HG03457 (cell line): ENCODE data around the gene SLC35F6.
"Not testable (repeated sequence)": the region's sequence is repeated elsewhere in the genome, so short reads cannot be mapped to it uniquely, and the experiment has no call there.

Source experiments
- ATAC-seq: cut with Tn5 transposase; IDR thresholded peaks from one replicate; pipeline ENCODE4 v1.9.1; 2021; ENCODE audit warnings: moderate number of reproducible peaks; ENCODE audit not compliant: unreplicated experiment

SLC35F6 gene

DNA sequence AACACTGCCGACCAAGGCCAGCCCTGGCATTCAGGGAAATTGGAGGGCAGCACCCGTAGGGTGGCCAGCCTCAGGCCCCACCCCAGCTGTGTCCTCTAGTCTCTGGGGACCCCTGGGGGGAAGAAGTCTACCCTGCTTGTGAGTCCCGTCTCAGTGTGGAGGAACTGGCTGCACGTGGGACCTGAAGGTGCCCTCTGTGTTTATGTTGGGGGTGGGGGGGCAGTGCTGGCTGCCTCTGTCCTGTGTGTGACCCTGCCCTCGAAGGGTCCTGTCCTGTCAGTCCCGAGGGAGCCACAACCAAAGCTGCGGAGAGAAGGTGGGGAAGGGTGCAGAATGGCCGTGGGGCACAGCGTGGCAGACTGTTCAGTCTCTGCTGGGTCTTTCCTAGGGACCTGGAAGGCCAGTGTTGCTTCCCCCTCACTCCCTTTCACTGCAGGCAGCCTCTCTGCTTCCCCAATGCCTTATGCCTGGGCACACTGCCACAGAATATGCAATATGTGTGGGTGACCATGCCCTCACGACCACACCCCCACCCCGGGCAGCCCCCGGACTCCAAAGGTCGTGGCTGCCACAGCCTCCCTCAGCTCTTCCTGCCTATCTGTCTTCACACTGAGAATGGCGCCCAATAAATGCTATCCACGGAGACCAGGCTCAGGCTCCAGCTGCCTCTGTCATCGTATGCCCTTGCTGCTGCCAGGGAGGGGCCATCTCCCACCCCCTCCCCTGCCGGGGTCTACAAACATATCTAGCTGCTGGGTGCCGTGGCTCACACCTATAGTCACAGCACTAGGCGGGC lies 33.3 kb upstream of the SLC35F6 start:
- ATAC-seq, result no peak

- no peak for ATAC-seq
These were observed 32.4 kb upstream of the SLC35F6 start for GRCh38 chr2:26731714-26732113.

- ATAC-seq, result no peak
These were observed 31.6 kb upstream of the SLC35F6 start for GRCh38 chr2:26732446-26732845.

GRCh38 chr2:26733413-26733812 lies 30.7 kb upstream of the SLC35F6 start:
- no peak for ATAC-seq

DNA sequence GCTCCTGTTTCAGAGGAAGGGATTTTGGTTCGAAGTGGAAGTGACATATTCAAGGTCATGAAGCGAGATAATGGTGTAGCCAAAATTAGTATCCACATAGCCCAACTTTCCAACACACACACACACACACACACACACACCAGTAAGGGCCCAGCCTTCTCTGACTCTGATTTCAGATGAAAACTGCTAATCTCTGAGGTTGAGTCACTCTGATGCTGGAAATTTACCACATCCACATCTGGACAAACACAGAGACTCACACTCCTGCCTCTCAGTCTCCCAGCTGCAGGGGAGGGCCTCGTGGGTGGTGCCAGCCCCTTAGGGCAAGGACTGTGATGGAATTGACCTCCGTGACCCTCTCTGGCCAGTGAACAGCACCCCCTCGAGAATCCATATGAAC lies 29.0 kb upstream of the SLC35F6 start:
- no peak for ATAC-seq

GRCh38 chr2:26735883-26736588 lies 28.0 kb upstream of the SLC35F6 start:
- no peak for ATAC-seq

- ATAC-seq, result no peak
These were observed 26.9 kb upstream of the SLC35F6 start for GRCh38 chr2:26737221-26737620.

DNA sequence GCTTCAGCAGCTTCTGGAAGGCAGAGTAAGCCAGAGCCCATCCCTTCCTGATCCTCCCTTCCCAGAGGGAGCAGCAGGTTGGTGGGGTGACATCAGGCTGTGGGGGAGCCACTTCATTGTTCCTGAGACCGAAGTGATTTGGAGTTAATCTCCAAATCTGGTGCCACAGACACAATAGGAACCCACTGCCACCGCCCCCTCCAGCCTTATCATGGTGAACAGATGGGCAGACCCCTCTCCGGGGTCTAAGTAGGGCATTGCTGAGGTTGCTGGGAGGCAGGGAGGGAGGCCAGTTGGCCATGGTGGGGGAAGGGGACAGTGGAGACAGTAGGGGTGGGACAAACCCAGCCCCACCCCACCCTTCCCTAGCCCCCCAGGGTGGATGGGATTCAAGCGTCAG lies 25.6 kb upstream of the SLC35F6 start:
- no peak for ATAC-seq

DNA sequence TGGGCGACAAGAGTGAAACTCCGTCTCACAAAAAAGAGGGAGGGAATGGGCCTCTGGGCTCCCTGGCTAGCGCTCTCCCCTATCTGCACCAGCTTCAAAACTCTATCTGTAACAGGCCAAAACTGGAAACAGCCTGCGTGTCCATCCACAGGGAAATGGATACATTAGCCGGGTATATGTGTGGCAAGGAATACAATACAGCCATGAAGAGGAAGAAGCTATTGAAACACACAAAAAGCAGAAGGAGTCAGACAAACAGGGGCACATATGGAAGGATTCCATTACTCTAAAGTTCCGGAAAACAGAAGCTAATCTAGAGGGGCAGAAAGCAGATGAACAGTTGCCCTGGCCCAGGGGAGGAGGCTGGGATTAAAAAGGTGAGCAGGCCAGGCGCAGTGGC lies 24.6 kb upstream of the SLC35F6 start:
- no peak for ATAC-seq

DNA sequence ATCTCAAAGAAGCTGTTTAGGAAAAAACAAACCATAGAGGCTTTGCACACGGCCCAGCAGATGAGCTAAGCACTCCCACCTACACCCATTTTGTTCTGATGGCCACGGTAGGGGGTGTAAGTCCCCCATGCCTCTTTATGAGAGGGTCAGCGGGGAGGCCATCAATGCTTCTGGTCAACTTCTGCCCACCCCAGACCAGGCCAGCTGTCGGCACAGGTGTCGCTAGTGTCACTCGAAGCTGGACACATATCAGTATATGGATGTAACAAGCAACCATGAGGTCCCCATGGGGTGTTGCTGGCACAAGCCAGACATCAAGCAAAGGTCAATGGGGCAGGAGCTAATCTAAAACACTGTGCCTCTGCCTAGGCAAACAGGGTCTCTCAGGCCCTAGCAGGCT lies 23.7 kb upstream of the SLC35F6 start:
- no peak for ATAC-seq

- no peak for ATAC-seq
These were observed 23.2 kb upstream of the SLC35F6 start for GRCh38 chr2:26740890-26741302.

GRCh38 chr2:26742048-26742770 lies 21.9 kb upstream of the SLC35F6 start:
- ATAC-seq, result no peak

DNA sequence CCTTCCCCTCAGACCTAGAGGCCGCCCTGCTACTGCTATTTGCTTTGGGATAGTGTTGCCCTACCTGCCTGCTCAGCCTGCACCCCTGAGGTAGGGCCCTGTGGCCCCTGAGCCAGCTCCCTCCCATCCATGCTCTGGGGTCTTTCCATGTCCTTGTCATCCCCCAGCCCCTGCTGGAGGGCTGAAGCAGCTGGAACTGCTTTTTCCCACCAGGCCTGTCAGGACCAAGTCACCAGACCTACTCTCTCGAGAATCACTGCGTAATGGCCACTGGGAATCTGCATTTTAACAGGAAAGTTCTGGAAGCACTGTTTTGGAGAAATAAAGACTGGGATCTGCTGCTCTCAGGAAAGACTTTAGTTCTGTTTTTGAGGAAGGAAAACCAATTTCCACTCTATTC lies 20.2 kb upstream of the SLC35F6 start:
- ATAC-seq, result no peak

- no peak for ATAC-seq
These were observed 19.1 kb upstream of the SLC35F6 start for GRCh38 chr2:26744953-26745352.

GRCh38 chr2:26745609-26746327 lies 18.3 kb upstream of the SLC35F6 start:
- ATAC-seq, result no peak

GRCh38 chr2:26746934-26747333 lies 17.1 kb upstream of the SLC35F6 start:
- ATAC-seq, result no peak

DNA sequence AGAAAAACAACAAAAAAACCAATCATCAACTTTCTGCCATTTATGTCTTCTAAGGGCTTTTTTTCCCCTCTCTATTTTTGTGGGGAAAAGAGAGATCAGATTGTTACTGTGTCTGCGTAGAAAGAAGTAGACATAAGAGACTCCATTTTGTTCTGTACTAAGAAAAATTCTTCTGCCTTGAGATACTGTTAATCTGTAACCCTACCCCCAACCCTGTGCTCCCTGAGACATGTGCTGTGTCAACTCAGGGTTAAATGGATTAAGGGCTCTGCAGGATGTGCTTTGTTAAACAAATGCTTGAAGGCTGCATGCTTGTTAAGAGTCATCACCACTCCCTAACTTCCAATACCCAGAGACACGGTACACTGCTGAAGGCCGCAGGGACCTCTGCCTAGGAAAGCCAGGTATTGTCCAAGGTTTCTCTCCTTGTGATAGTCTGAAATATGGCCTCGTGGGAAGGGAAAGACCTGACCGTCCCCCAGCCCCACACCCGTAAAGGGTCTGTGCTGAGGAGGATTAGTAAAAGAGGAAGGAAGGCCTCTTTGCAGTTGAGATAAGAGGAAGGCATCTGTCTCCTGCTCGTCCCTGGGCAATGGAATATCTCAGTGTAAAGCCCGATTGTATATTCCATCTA lies 14.2 kb upstream of the SLC35F6 start:
- ATAC-seq, result not testable (repeated sequence)

DNA sequence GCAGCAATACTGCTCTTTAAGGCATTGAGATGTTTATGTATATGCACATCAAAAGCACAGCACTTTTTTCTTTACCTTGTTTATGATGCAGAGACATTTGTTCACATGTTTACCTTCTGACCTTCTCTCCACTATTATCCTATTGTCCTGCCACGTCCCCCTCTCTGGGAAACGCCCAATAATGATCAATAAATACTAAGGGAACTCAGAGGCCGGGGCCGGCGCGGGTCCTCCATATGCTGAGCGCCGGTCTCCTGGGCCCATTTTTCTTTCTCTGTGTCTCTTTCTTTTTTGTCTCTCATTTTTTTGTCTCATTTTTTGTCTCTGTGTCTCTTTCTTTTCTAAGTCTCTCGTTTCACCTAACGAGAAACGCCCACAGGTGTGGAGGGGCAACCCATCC lies 13.6 kb upstream of the SLC35F6 start:
- ATAC-seq, result not testable (repeated sequence)

DNA sequence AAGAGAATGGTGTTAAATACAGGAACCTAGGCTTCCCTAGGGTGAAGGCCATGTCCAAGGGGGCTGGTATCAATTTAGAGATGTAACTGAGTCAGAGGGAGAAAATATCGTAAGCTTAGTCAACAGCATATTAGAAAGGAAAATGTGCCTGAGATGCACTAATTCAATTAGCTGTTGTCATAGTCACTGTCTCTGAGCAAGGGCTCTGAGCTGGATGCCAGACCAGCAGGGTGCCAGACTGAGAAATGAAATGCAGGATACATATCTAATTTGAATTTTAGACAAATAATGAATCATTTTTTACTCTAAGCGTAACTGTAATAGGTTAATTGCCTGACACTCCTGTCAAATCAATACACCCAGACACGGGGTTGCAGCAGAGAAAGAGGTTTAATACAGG lies 11.4 kb upstream of the SLC35F6 start:
- ATAC-seq, result no peak

- ATAC-seq, result no peak
These were observed 9.5 kb upstream of the SLC35F6 start for GRCh38 chr2:26754539-26754938.
